Fibroblast of upper back skin (primary cell): ENCODE data around the gene DLX3.
A peak's percentile ranks its signal among the peaks of the same experiment; 100 is the strongest.
"Not testable (repeated sequence)": the region's sequence is repeated elsewhere in the genome, so short reads cannot be mapped to it uniquely, and the experiment has no call there.

ENCODE experiments used
- DNase-seq: peaks from one replicate; pipeline ENCODE4 v3.0.0-alpha.2; 2013

DLX3 gene

GRCh38 chr17:49995055-49995738, at the start of gene DLX3:
TSS of gene DLX3 (minus strand) at chr17:49995224. CDS start at chr17:49994998, 226 bp downstream.
- DNase-seq: peak; percentile 50

DNA sequence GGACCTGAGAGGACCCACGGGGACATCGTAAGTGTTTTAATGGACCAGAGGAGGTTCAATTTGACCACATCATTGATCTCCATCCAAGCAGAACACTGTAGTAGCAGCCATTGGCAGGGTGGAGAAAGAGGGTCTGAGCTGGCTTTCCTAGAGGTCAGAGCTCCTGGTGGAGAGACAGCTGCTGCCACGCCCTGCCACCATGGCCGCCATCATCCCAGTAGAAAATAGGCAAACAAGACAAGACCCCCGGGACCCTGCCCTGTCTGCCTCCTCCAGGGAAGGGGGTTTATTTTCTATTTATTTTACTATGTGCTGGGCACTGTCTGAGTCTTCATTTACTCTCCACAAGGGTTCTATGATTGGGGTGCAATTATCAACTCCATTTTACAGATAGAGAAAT, 49.5 kb upstream of the DLX3 start:
- DNase-seq: no peak

DNA sequence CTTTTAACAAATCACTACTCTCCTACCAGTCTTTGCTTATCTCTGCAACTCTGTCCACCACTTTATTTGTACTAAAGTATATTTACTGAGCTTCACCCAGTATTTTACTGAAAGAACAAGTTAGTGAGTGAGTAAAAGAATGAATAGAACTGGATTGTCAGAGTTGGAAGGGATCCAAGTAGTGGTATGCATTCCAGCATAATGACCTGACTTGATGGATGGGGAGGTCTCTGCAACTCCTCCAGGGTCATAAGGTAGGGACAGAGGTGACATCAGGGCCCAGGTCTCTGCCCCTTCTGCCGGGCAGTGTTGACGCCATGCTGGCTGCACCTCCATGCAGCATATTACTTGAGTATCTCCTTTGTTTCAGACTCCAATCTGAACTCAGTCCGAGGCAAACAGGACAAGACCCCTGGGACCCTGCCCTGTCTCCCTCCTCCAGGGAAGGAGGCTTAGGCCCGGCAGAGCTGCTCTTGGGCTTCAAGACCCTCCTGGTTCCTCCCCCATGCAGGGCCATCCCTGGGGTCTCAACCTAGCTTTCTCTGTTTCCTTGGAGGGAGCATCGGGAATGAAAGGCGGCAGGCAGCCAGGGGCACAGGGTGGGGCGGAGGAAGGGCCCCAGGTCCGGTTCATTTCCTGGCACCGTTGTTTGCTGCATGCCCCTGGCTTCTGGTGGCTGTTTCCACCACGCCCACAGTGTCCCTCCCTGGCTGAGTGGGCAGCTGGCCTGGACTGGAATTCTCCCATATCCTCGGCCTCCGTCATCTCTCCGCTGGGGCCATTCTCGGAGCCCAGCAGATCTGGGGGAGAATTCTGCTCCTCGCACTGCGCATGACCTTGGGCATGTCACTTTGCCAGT, 48.5 kb upstream of the DLX3 start:
- DNase-seq: peak; percentile 53

GRCh38 chr17:50042211-50042610, 47.2 kb upstream of the DLX3 start:
- DNase-seq: no peak

- DNase-seq: not testable (repeated sequence)
Measured at GRCh38 chr17:50040496-50040895, 45.5 kb upstream of the DLX3 start.

DNA sequence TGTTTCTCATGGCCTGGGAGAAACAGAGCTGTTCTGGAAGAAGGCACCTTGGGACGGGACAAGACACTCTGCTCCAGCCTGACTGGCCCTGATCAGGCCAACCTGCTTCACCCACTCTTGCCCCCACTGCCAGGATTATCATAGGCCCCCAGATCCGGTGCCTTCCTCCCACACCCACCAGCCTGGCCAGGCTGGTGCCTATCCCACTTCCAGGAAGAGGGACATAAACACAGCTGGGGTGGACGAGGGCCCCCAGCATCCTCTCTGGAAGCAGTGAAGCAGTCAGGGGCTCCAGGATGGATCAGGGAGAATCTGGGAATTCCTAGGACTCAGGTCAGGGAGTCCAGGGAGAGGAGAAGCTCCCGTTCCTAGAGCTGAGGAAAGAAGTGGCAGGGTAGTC, 44.0 kb upstream of the DLX3 start:
- DNase-seq: no peak

- peak; percentile 87 for DNase-seq
Measured at GRCh38 chr17:50037321-50038107, 42.5 kb upstream of the DLX3 start.

DNA sequence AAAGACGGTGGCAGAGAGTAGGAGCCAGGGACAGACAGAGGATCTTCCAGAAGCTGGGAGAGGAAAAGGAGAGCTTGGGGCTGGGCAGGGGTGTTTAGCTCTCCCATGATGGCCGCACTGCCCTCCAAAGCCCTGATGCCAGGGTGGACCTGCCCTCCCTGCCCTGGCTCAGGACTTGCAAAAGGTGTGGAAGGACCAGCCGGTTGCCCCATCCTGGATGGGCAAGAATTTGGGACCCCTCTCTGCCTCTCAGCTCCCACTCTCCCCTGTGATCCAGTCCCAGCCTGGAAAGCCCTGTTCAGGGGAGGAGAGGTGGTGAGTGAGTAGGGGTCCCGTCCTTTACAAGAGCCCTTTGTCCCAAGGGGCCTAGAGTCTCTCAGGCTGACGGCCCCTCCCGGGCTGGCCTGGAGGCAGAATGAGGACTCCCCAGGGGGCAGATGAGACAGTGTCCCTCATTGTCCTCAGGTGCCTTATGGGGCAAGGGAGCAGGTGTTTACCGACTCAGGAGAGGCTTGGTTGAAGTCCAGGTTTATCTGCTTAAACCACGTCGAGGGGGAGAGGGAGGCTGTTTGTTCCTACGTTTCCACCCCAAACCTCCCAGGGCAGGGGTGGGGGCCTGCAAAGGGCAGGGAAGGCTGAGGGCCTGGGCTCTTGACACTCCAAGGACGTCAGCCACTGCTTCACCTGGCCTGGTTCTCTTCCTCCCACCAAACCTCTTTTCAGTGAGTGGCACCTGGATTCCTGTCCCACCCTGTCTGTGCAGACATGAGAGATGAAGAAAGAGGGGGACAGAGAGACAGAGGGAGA, 41.6 kb upstream of the DLX3 start:
- no peak for DNase-seq

- no peak for DNase-seq
Measured at GRCh38 chr17:50035945-50036344, 40.9 kb upstream of the DLX3 start.

DNA sequence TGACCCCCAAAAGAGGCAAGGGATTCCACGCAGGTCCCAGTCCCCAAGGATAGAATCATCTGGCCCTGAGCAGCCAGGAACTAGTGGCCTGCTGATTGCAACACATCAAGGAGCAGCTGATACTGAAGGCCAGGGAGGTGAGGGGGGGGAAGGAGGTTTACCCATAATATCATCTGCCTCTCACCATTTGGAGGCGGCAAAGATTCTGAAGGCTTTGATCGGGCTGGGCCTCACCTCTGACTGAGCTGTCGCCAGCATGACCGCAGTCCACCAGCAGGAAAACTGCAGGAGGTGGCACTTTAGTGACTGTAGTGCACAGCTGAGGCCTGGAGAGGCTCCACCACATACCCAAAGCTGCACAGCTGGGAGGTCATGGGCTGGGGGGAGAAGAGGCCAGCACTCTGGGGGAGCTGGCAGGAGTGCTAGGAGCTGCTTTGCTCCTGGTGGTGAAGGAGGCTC, 40.4 kb upstream of the DLX3 start:
- DNase-seq: peak; percentile 23

DNA sequence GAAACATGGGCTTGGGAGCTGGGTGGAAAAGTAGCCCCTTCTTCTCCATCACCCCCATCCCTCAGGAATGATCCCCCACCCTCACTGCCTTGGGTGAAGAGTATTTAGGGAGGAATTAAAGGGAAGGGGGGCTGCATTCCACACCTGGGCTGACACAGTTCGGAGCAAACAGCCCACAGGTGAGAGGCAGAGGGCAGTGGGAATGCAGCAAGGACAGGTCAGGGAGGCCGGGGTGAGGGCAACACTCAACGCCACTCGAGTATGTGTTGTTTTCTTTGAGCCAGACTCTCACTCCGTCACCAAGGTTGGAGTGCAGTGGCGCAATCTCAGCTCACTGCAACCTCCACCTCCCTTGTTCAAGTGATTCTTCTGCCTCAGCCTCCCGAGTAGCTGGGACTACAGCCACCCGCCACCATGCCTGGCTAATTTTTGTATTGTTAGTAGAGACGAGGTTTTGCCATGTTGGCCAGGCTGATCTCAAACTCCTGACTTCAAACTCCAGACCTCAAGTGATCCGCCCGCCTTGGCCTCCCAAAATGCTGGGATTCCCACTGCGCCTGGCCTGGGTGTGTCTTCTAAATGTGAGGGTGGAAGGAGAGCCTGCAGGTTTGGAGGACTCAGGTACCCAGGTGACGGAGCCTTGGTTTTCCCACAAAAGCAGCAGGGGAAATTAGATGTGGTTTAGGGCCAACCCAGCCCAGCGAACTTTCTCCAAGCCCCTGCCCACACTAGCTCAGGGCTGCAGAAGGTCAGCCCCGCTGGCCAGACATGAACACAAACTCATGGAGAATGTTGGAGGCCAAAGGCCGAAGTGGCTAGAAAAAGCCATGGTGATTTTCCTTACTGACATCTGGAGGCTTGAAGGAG, 39.7 kb upstream of the DLX3 start:
- DNase-seq: no peak

GRCh38 chr17:50033316-50033715, 38.3 kb upstream of the DLX3 start:
- DNase-seq: peak; percentile 58

- no peak for DNase-seq
Measured at GRCh38 chr17:50029185-50029584, 34.2 kb upstream of the DLX3 start.

DNA sequence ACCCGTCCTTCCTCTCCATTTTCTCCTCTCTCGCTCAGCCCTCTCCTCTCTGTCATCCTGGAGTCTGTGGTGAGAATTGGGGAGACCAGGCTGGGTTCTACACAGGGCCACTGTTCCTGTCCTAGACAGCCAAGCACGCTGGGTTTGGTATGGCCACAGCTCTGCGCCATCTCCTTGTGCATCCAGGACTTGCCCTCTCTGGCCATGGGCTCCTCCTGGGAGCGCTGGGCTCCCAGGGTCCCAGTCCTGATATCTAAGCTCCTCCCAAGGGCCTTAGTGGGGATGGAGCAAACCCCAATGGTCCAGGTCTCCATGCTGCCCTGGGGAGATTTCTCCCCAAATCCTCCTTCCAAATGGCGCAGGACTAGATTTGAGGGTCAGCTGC, 33.7 kb upstream of the DLX3 start:
- no peak for DNase-seq

DNA sequence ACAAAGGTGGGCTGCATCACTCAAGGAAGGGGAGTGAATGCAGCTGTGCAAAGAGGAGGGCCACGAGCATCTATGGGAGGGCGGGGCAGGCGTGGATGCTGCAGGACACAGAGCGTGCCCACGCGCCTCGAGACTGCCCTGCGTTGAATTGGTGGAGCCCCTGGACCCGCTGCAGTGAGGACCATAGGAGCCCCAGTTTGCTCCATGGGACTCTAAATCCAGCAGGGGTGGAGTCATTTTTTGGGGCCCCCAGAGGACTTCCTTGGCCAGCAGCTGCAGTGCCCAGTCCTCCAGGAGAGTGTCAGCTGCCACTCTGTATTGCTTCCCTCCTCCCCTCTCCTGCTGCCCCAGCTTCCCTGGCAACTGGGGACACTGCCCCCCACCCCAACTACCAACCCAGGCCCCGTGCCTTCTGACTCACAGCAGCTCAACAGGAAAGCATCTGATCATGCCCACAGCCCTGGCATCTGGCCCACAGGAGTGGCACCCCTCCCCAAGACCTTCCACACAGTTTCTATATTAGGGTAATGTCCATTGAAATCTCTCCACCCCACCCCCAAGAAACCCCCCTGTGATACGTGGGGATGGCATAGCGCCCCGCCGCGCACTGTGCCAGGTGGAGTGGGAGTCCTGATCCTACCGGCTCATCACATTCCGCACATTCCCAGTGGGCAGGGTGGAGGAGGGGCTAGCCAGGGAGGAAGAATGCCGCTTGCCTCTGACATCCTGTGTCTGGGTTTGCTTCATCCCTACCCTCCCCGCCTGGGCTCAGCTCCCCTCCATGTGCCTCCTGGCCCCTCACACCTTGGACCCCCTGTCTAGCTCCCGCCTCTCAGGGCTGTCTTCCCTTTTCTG, 33.1 kb upstream of the DLX3 start:
- peak; percentile 79 for DNase-seq

GRCh38 chr17:50027172-50027880, 32.3 kb upstream of the DLX3 start:
- DNase-seq: peak; percentile 94

- DNase-seq: peak; percentile 77
Measured at GRCh38 chr17:50026837-50027171, 31.8 kb upstream of the DLX3 start.

GRCh38 chr17:50026046-50026675, 31.1 kb upstream of the DLX3 start:
- DNase-seq: no peak

DNA sequence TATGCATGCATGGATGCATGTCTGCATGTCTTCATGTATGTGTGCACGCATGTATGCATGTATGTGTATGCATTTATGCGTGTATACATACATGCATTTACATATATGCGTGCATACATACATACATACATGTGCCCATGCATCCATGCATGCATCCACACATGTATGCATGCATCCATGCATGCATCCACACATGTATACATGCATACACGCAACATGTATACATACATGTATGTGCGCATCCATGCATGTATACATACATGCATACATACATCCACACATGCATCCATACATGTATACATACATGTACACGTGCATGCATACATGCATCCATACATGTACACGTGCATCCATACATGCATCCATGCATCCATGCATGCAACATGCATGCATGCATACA, 29.8 kb upstream of the DLX3 start:
- no peak for DNase-seq
